CD14-positive monocyte (primary cell): ENCODE results near the gene SLC22A16. TPM values are rescaled to one million over a fixed set of nuclear protein-coding genes. Genes with fewer than 3 reads are reported as not detected.
A peak's percentile ranks its signal among the peaks of the same experiment; 100 is the strongest.
"Not testable (repeated sequence)": the region's sequence is repeated elsewhere in the genome, so short reads cannot be mapped to it uniquely, and the experiment has no call there.

Experiments
- DNase-seq, 3 donors: peaks; one replicate each; pipeline ENCODE4 v3.0.0-alpha.2; 2011 to 2022
- H2AFZ ChIP-seq: 2 replicates; pipeline ENCODE4 v1.6.0; 2012; ENCODE audit warnings: mild to moderate bottlenecking, low read depth, low read length, inconsistent platforms; ENCODE audit not compliant: insufficient read depth, poor library complexity, severe bottlenecking
- H3K27ac ChIP-seq, 2 donors: 1 replicate in 1 of 2; 2 replicates in 1 of 2; pipeline ENCODE4 v1.5.1; 2012 to 2013; ENCODE audit warnings: low read length in 2 of 2, control low read depth in 1 of 2, inconsistent platforms in 1 of 2, low read depth in 1 of 2, mild to moderate bottlenecking in 1 of 2
- H3K27me3 ChIP-seq, 2 donors: one replicate each; pipeline versions ENCODE4 v1.6.0 to v1.6.1; 2011 to 2013; ENCODE audit warnings: low read length in 2 of 2; ENCODE audit not compliant: control insufficient read depth in 2 of 2, insufficient read depth in 2 of 2
- H3K36me3 ChIP-seq, 2 donors: replicated peaks in 1 of 2; 1 replicate in 1 of 2; 2 replicates in 1 of 2; pipeline versions ENCODE4 v1.5.1 to v1.6.1; 2012 to 2013; ENCODE audit warnings: low read length in 2 of 2, control low read depth in 1 of 2, inconsistent platforms in 1 of 2, mild to moderate bottlenecking in 1 of 2; ENCODE audit not compliant: insufficient read depth in 2 of 2, control insufficient read depth in 1 of 2
- H3K4me1 ChIP-seq, 2 donors: 1 replicate in 1 of 2; 2 replicates in 1 of 2; pipeline versions ENCODE4 v1.5.1 to v1.6.1; 2012 to 2013; ENCODE audit warnings: low read length in 2 of 2, control low read depth in 1 of 2, inconsistent platforms in 1 of 2, mild to moderate bottlenecking in 1 of 2, moderate library complexity in 1 of 2; ENCODE audit not compliant: insufficient read depth in 2 of 2, control insufficient read depth in 1 of 2
- H3K4me2 ChIP-seq: replicated peaks from 2 replicates; pipeline ENCODE3; 2012; ENCODE audit warnings: low read length, moderate library complexity, mild to moderate bottlenecking; ENCODE audit not compliant: poor library complexity, severe bottlenecking; ENCODE audit errors: extremely low read depth
- H3K4me3 ChIP-seq, 3 experiments: fragments of 200-600 bp in 1 of 3; sonication (generic) in 1 of 3; replicated peaks in 1 of 3; 1 replicate in 2 of 3; 2 replicates in 1 of 3; pipeline ENCODE4 v1.5.1; 2011 to 2013; ENCODE audit warnings: low read length in 3 of 3, mild to moderate bottlenecking in 3 of 3, control low read depth in 2 of 3, low read depth in 2 of 3, inconsistent platforms in 1 of 3, moderate library complexity in 1 of 3
- H3K79me2 ChIP-seq: 2 replicates; pipeline ENCODE4 v1.6.0; 2012; ENCODE audit warnings: mild to moderate bottlenecking, control low read depth, inconsistent platforms, low read length, moderate library complexity; ENCODE audit not compliant: insufficient read depth
- H3K9ac ChIP-seq: 2 replicates; pipeline ENCODE4 v1.6.0; 2017; ENCODE audit warnings: low read length, mild to moderate bottlenecking; ENCODE audit not compliant: insufficient read depth, poor library complexity, severe bottlenecking
- H3K9me3 ChIP-seq, 2 donors: replicated peaks in 1 of 2; 1 replicate in 1 of 2; 2 replicates in 1 of 2; pipeline versions ENCODE4 v1.5.1 to v1.6.1; 2012 to 2013; ENCODE audit warnings: low read length in 2 of 2, control low read depth in 1 of 2; ENCODE audit not compliant: control insufficient read depth in 1 of 2, insufficient read depth in 1 of 2
- H4K20me1 ChIP-seq: 2 replicates; pipeline ENCODE4 v1.6.0; 2012; ENCODE audit warnings: mild to moderate bottlenecking, low read length, control low read depth, moderate library complexity; ENCODE audit not compliant: insufficient read depth
- H3K27ac Mint-ChIP-seq, 7 donors: one replicate each; pipeline ENCODE4 v1.8.0; 2020; ENCODE audit warnings: mild to moderate bottlenecking in 7 of 7, mixed read lengths in 7 of 7, moderate library complexity in 6 of 7, inconsistent platforms in 2 of 7
- H3K27me3 Mint-ChIP-seq, 3 donors: one replicate each; pipeline ENCODE4 v1.8.0; 2021 to 2022; ENCODE audit warnings: low read depth in 3 of 3, mild to moderate bottlenecking in 3 of 3, mixed read lengths in 3 of 3, moderate library complexity in 3 of 3, inconsistent platforms in 1 of 3
- H3K36me3 Mint-ChIP-seq, 2 donors: one replicate each; pipeline ENCODE4 v1.8.0; 2020; ENCODE audit warnings: mixed read lengths in 2 of 2, inconsistent platforms in 1 of 2, mild to moderate bottlenecking in 1 of 2
- H3K4me1 Mint-ChIP-seq: one replicate; pipeline ENCODE4 v1.8.0; 2020; ENCODE audit warnings: mild to moderate bottlenecking, mixed read lengths
- H3K4me3 Mint-ChIP-seq, 2 donors: one replicate each; pipeline ENCODE4 v1.8.0; 2020; ENCODE audit warnings: mild to moderate bottlenecking in 2 of 2, mixed read lengths in 2 of 2, moderate library complexity in 1 of 2
- H3K9me3 Mint-ChIP-seq, 7 donors: one replicate each; pipeline ENCODE4 v1.8.0; 2020 to 2022; ENCODE audit warnings: mixed read lengths in 7 of 7, mild to moderate bottlenecking in 6 of 7, moderate library complexity in 6 of 7, inconsistent platforms in 2 of 7
- WGBS: methylation state at CpG from one replicate; pipeline ENCODE4 v1.1.5; 2013; ENCODE audit warnings: missing lambda C conversion rate; ENCODE audit not compliant: insufficient coverage; 5-methylcytosine and 5-hydroxymethylcytosine counted together
- intact Hi-C, 2 donors: fragments of 100-400 bp; cut with micrococcal nuclease; formaldehyde crosslinking; loops; one replicate each; pipeline versions ENCODE4 v1.15.0 to v1.15.1; 2023
- polyA plus RNA-seq, 3 donors: library from polyadenylated mRNA; depleted of rRNA in 1 of 3; unstranded in 2 of 3; stranded (reverse) in 1 of 3; fragments of 300-500 nt in 2 of 3; fragments of >200 nt in 1 of 3; fragmentation: Illumina TruSeq in 2 of 3; gene quantifications; 1 replicate in 2 of 3; 2 replicates in 1 of 3; pipeline ENCODE4 v1.2.3, GENCODE V29; 2012 to 2021
- TF ChIP-seq, protein P1 (sequence below): fragments of 200-600 bp; IDR thresholded peaks from one replicate; pipeline ENCODE4 v1.8.0; 2022; ENCODE audit warnings: antibody characterized with exemption, mild to moderate bottlenecking

Gene SLC22A16
- polyA plus RNA-seq, 3 donors = 1.8 to 15.6 (median 4.0) TPM

DNA sequence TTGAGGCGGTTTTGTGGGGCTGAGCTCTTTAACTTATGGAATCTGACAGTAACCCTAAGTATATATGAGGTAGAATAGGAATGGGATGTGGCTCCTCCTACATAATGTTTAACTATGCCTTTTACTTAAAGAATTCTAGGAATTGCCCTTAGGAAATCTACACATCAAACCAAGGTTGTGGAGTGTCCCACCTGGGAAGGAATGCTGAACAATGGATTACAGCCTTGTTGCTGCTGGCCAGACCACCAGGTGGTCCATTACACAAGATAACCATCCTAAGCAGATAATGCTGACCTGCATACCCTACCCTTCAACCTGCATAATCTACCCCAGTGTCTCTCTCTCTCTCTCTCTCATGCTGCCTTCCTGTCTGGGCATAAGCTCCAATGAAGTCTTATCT, 35.0 kb upstream of the SLC22A16 start:
- Histone ChIP-seq H4K20me1 (no peaks in the 10 kb centered on the region), H3K4me1 (peaks cover 25 to 29% of the 10 kb centered on the region in 2 donors), H3K36me3 (no peaks in the 10 kb centered on the region), H3K27ac (no peak overlapping the region), H3K4me3 (no peak overlapping the region), H2AFZ (no peak overlapping the region), H3K79me2 (no peaks in the 10 kb centered on the region), H3K4me2 (no peak overlapping the region), H3K9me3 (no peaks in the 10 kb centered on the region), H3K9ac (no peak overlapping the region), H3K27me3 (no peaks in the 10 kb centered on the region)
- Mint-ChIP-seq H3K27ac (peak overlapping the region in 1 of 7 donors; percentile 18), H3K9me3 (peaks cover 1 to 11% (median 4%) of the 10 kb centered on the region in 7 donors), H3K36me3 (peaks cover 0 to 1% of the 10 kb centered on the region in 2 donors), H3K4me3 (no peak overlapping the region), H3K4me1 (peaks cover 38% of the 10 kb centered on the region), H3K27me3 (peaks cover 2 to 9% (median 4%) of the 10 kb centered on the region in 3 donors)
- TF ChIP-seq, protein P1, sequence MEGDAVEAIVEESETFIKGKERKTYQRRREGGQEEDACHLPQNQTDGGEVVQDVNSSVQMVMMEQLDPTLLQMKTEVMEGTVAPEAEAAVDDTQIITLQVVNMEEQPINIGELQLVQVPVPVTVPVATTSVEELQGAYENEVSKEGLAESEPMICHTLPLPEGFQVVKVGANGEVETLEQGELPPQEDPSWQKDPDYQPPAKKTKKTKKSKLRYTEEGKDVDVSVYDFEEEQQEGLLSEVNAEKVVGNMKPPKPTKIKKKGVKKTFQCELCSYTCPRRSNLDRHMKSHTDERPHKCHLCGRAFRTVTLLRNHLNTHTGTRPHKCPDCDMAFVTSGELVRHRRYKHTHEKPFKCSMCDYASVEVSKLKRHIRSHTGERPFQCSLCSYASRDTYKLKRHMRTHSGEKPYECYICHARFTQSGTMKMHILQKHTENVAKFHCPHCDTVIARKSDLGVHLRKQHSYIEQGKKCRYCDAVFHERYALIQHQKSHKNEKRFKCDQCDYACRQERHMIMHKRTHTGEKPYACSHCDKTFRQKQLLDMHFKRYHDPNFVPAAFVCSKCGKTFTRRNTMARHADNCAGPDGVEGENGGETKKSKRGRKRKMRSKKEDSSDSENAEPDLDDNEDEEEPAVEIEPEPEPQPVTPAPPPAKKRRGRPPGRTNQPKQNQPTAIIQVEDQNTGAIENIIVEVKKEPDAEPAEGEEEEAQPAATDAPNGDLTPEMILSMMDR = no peak
- no peak for DNase-seq
- whole genome bisulfite sequencing = no CpG with 5 or more reads among the region's 1 CpG
- intact Hi-C loops = no loop called here

DNA sequence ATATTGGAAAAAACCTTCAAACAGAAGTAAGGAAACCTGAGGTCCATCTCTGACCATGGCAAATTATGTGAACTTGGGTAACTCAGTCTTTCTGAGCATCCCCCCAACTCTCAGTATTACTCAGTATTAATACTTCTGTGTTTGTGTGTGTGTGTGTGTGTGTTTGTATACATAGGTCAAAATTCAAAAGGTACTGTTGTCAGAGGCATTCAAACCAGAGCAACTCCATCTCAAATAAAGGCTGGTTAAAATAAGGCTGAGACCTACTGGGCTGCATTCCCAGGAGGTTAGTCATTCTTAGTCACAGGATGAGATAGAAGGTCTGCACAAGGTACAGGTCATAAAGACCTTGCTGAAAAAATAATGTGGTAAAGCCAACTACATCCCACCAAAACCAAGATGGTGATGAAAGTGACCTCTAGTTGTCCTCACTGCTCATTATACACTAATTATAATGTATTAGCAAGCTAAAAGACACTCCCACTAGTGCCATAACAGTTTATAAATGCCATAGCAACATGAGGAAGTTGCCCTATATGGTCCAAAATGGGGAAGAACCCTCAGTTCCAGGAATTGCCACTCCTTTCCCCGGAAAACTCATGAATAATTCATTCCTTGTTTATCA, 33.3 kb upstream of the SLC22A16 start:
- no peak overlapping the region for H3K4me3 ChIP-seq
- peaks cover 25 to 29% of the 10 kb centered on the region in 2 donors for H3K4me1 ChIP-seq
- no peak overlapping the region for H3K9ac ChIP-seq
- intact Hi-C loops = no loop called here
- Mint-ChIP-seq H3K4me3 (no peak overlapping the region), H3K36me3 (peaks cover 0 to 1% of the 10 kb centered on the region in 2 donors), H3K27me3 (peaks cover 2 to 9% (median 4%) of the 10 kb centered on the region in 3 donors), H3K9me3 (peaks cover 1 to 11% (median 7%) of the 10 kb centered on the region in 7 donors), H3K4me1 (peaks cover 40% of the 10 kb centered on the region), H3K27ac (peak overlapping the region in 3 of 7 donors; percentile 20 to 80 (median 54))
- H3K27me3 ChIP-seq = no peaks in the 10 kb centered on the region
- H3K36me3 ChIP-seq = no peaks in the 10 kb centered on the region
- peak; percentile 29 to 59 (median 48) for DNase-seq
- H3K27ac ChIP-seq = no peak overlapping the region
- no peaks in the 10 kb centered on the region for H3K79me2 ChIP-seq
- H4K20me1 ChIP-seq = no peaks in the 10 kb centered on the region
- no peak overlapping the region for H2AFZ ChIP-seq
- WGBS = no CpG with 5 or more reads among the region's 1 CpG
- TF ChIP-seq, protein P1 = no peak
- H3K9me3 ChIP-seq = no peaks in the 10 kb centered on the region
- no peak overlapping the region for H3K4me2 ChIP-seq

DNA sequence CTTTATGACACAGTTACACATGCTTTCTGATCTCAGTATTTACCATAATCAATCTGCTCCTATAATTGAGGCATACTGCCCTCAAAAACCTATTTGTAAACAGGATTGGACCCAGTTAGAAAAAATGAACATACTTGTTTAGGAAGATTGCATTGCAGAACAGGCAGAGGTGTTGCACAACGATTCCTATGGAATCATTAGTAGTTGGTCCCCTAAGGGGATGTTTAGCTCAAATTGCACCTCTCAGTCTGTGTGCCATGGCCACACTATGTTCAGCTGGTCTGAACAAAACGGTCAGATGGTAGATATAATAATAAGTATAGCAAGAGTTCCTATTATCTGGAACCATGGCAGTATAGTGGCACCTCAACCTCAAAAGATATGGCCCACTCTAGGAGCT, 28.5 kb upstream of the SLC22A16 start:
- H3K36me3 Mint-ChIP-seq, H3K27ac Mint-ChIP-seq, H3K79me2 ChIP-seq, H3K9me3 ChIP-seq, H3K4me1 ChIP-seq, H3K9ac ChIP-seq, H3K9me3 Mint-ChIP-seq, DNase-seq, H3K27ac ChIP-seq, H3K4me3 ChIP-seq, intact Hi-C loops, H3K27me3 Mint-ChIP-seq, H3K27me3 ChIP-seq, H3K4me3 Mint-ChIP-seq, H2AFZ ChIP-seq, H3K4me2 ChIP-seq, H3K36me3 ChIP-seq, H4K20me1 ChIP-seq: not testable (repeated sequence)
- 43% methylated on average over 1 of the region's 2 CpGs for WGBS
- H3K4me1 Mint-ChIP-seq = peaks cover 16% of the 10 kb centered on the region
